ENCODE results near the gene ARL11.
"Not testable (repeated sequence)": the region's sequence is repeated elsewhere in the genome, so short reads cannot be mapped to it uniquely, and the experiment has no call there.

The ARL11 gene

GRCh38 chr13:49627831-49628652 lies at the start of gene ARL11:
ARL11 (plus strand) TSS chr13:49628507; CDS start chr13:49630448, 1,941 bp downstream.
- DNase-seq = no peak

- DNase-seq = no peak
Measured at GRCh38 chr13:49579501-49579900, 48.8 kb upstream of the ARL11 start.

- DNase-seq = no peak
Measured at GRCh38 chr13:49580980-49581680, 47.2 kb upstream of the ARL11 start.

- DNase-seq = no peak
Measured at GRCh38 chr13:49584771-49585182, 43.5 kb upstream of the ARL11 start.

GRCh38 chr13:49585220-49586157 lies 42.8 kb upstream of the ARL11 start, which contains the start of gene RCBTB1:
RCBTB1 (minus strand) TSS chr13:49585558; CDS start chr13:49567279, 18,279 bp downstream.
- peak; percentile 39 for DNase-seq

GRCh38 chr13:49586717-49587116 lies 41.6 kb upstream of the ARL11 start:
- no peak for DNase-seq

GRCh38 chr13:49587311-49587847 lies 40.9 kb upstream of the ARL11 start:
- no peak for DNase-seq

- DNase-seq = not testable (repeated sequence)
Measured at GRCh38 chr13:49590714-49591113, 37.6 kb upstream of the ARL11 start.

GRCh38 chr13:49593876-49594275 lies 34.4 kb upstream of the ARL11 start:
- DNase-seq = not testable (repeated sequence)

- no peak for DNase-seq
Measured at GRCh38 chr13:49594576-49594975, 33.7 kb upstream of the ARL11 start.

- no peak for DNase-seq
Measured at GRCh38 chr13:49596221-49596620, 32.1 kb upstream of the ARL11 start.

GRCh38 chr13:49597043-49597641 lies 31.2 kb upstream of the ARL11 start:
- no peak for DNase-seq

GRCh38 chr13:49602005-49602404 lies 26.3 kb upstream of the ARL11 start:
- DNase-seq = no peak

GRCh38 chr13:49602615-49603014 lies 25.7 kb upstream of the ARL11 start:
- not testable (repeated sequence) for DNase-seq

- no peak for DNase-seq
Measured at GRCh38 chr13:49604570-49604969, 23.7 kb upstream of the ARL11 start.

- peak; percentile 66 for DNase-seq
Measured at GRCh38 chr13:49606747-49607648, 21.3 kb upstream of the ARL11 start.

GRCh38 chr13:49607761-49608160 lies 20.5 kb upstream of the ARL11 start:
- no peak for DNase-seq

- DNase-seq = no peak
Measured at GRCh38 chr13:49608651-49609331, 19.5 kb upstream of the ARL11 start.

GRCh38 chr13:49610176-49610575 lies 18.1 kb upstream of the ARL11 start:
- DNase-seq = no peak

GRCh38 chr13:49612042-49612441 lies 16.3 kb upstream of the ARL11 start:
- not testable (repeated sequence) for DNase-seq

Measured in amniotic stem cell (primary cell).